GM12878 (cell line): Measurements from ENCODE around the gene ATP1A1. TPM values are rescaled to one million over a fixed set of nuclear protein-coding genes. Genes with fewer than 3 reads are reported as not detected.

Experiments used
- ATAC-seq: fragments of 200-7000 bp; cut with Tn5 transposase; 3 replicates; pipeline ENCODE4 v1.9.1; 2020; ENCODE audit warnings: mild to moderate bottlenecking, moderate library complexity
- BruUV-seq: library from RNA; stranded (reverse); fragments of 400-500 nt; replicated peaks from 2 replicates; lab custom pipeline; 2021; lab: Mats Ljungman, UMichigan
- CTCF ChIA-PET: fragments of 300-600 bp; sonication (Branson Sonifier 250); formaldehyde crosslinking; extraction: SDS; loops from one replicate; lab custom pipeline; 2021; ENCODE audit warnings: inconsistent platforms; lab: Yijun Ruan, JAX
- POLR2A ChIA-PET: fragments of 350-600 bp; formaldehyde crosslinking; extraction: SDS; loops from one replicate; lab custom pipeline; 2021; ENCODE audit warnings: inconsistent platforms; lab: Charles Lee
- RAD21 ChIA-PET: fragments of 300-600 bp; sonication (Branson Sonifier 250); formaldehyde crosslinking; loops from one replicate; lab custom pipeline; 2023; ENCODE audit warnings: antibody characterized with exemption; ENCODE audit not compliant: unreplicated experiment; lab: Charles Lee
- SMC1A ChIA-PET: fragments of 300-600 bp; sonication (Branson Sonifier 250); formaldehyde crosslinking; loops from one replicate; lab custom pipeline; 2023; ENCODE audit not compliant: unreplicated experiment, uncharacterized antibody; lab: Charles Lee
- DNase-seq: peaks from one replicate; pipeline ENCODE4 v3.0.0-alpha.2; 2011; ENCODE audit warnings: low read depth, low spot score
- FAIRE-seq: peaks from 3 replicates; lab custom pipeline; 2011; peaks lifted over from hg19 to GRCh38; lab: Jason Lieb, UNC
- H2AFZ ChIP-seq: 2 replicates; pipeline ENCODE4 v1.6.0; 2011; ENCODE audit warnings: low read depth, low read length, control low read depth; ENCODE audit not compliant: control insufficient read depth
- H3K27ac ChIP-seq: 2 replicates; pipeline ENCODE4 v1.5.1; 2011; ENCODE audit warnings: control low read depth; ENCODE audit not compliant: control insufficient read depth, insufficient read depth
- H3K27me3 ChIP-seq, 2 experiments: replicated peaks in 1 of 2; 2 replicates each; pipeline versions ENCODE4 v1.6.0 to v1.6.1; 2011; ENCODE audit warnings: low read length in 1 of 2; ENCODE audit not compliant: control insufficient read depth in 2 of 2, insufficient read depth in 2 of 2
- H3K36me3 ChIP-seq, 2 experiments: 2 replicates each; pipeline ENCODE4 v1.5.1; 2011; ENCODE audit warnings: low read length in 1 of 2; ENCODE audit not compliant: control insufficient read depth in 2 of 2, insufficient read depth in 2 of 2
- H3K4me1 ChIP-seq: 2 replicates; pipeline ENCODE4 v1.6.1; 2011; ENCODE audit warnings: mild to moderate bottlenecking, low read length, moderate library complexity, mixed read lengths; ENCODE audit not compliant: control insufficient read depth, insufficient read depth
- H3K4me2 ChIP-seq: 2 replicates; pipeline ENCODE4 v1.6.0; 2011; ENCODE audit warnings: control low read depth; ENCODE audit not compliant: control insufficient read depth, insufficient read depth
- H3K4me3 ChIP-seq: fragments of 200-600 bp; sonication (generic); 2 replicates; pipeline ENCODE4 v1.5.1; 2016
- H3K79me2 ChIP-seq: 2 replicates; pipeline ENCODE4 v1.6.0; 2011; ENCODE audit warnings: low read length; ENCODE audit not compliant: control insufficient read depth, insufficient read depth
- H3K9ac ChIP-seq: 2 replicates; pipeline ENCODE4 v1.8.0; 2011; ENCODE audit warnings: low read length, control low read depth, mixed read lengths; ENCODE audit not compliant: control insufficient read depth, insufficient read depth
- H3K9me3 ChIP-seq: replicated peaks from 3 replicates; pipeline ENCODE4 v1.5.1; 2011; ENCODE audit warnings: mild to moderate bottlenecking, low read length; ENCODE audit not compliant: control insufficient read depth, insufficient read depth
- H4K20me1 ChIP-seq: 2 replicates; pipeline ENCODE4 v1.6.0; 2011; ENCODE audit not compliant: control insufficient read depth, insufficient read depth
- E2F4 ChIP-seq: IDR thresholded peaks from 2 replicates; pipeline ENCODE4 v1.6.1; 2012; ENCODE audit warnings: low read depth, low read length, improper control_type of control experiment
- IKZF2 ChIP-seq, 2 experiments: fragments of 450-650 bp; IDR thresholded peaks; 2 replicates each; pipeline ENCODE4 v1.6.1; 2017; ENCODE audit warnings: mild to moderate bottlenecking in 2 of 2, moderate library complexity in 2 of 2
- MLLT1 ChIP-seq: fragments of 450-650 bp; IDR thresholded peaks from 2 replicates; pipeline ENCODE4 v1.6.1; 2016; ENCODE audit warnings: mild to moderate bottlenecking
- TCF3 ChIP-seq: IDR thresholded peaks from 2 replicates; pipeline ENCODE4 v1.6.1; 2012; ENCODE audit warnings: low read depth, mild to moderate bottlenecking, low read length, borderline replicate concordance; ENCODE audit not compliant: insufficient read depth
- ZNF687 ChIP-seq: fragments of 450-650 bp; IDR thresholded peaks from 2 replicates; pipeline ENCODE4 v1.6.1; 2017; ENCODE audit warnings: mild to moderate bottlenecking, moderate library complexity
- WGBS: methylation state at CpG from one replicate; pipeline ENCODE4 v1.1.6; 2016; ENCODE audit warnings: low lambda C conversion rate; ENCODE audit not compliant: insufficient replicate concordance, insufficient coverage; ENCODE audit errors: missing lambda C conversion rate; 5-methylcytosine and 5-hydroxymethylcytosine counted together
- in situ Hi-C: fragments of 300-500 bp; cut with MboI; formaldehyde crosslinking; loops from 9 replicates; pipeline ENCODE4 v1.14.3; 2018; ENCODE audit warnings: mixed read lengths
- intact Hi-C: fragments of 100-400 bp; cut with micrococcal nuclease; formaldehyde crosslinking; loops from one replicate; pipeline ENCODE4 v1.14.2; 2022; ENCODE audit not compliant: unreplicated experiment
- polyA plus RNA-seq, 11 experiments: library from polyadenylated mRNA; depleted of rRNA in 4 of 11; unstranded in 6 of 11; stranded (reverse) in 5 of 11; fragments of >200 nt; fragmentation: Nextera tagmentation in 4 of 11; fragmentation: Illumina TruSeq in 1 of 11; extraction: Ambion mirVana in 4 of 11; extraction: Trizol in 1 of 11; gene quantifications; 1 replicate in 1 of 11; 2 replicates in 10 of 11; pipeline versions ENCODE4 v1.2.1 to v1.2.3, GENCODE V29; 2011 to 2016; ENCODE audit warnings: inconsistent platforms in 2 of 11, missing spikeins in 2 of 11, low read depth in 1 of 11
- total RNA-seq, 4 experiments: library from RNA; depleted of rRNA in 3 of 4; stranded (reverse); fragments of >200 nt in 3 of 4; fragmentation: Illumina TruSeq in 1 of 4; extraction: Trizol in 1 of 4; gene quantifications; 2 replicates each; pipeline versions ENCODE4 v1.2.1 to v1.2.3, GENCODE V29; 2013 to 2021

ATP1A1 gene
- total and polyA plus RNA-seq, 10 of the 15 experiments (the other 5 are each of a cell fraction or from before 2014, with no cell fraction given) = 113 to 566 (median 313) TPM

- TF ChIP-seq ZNF687 = peak; percentile 35; the same call in 1 of the 2 replicates
- TF ChIP-seq, all 136 proteins: peak for 11
Observed at GRCh38 chr1:116375887-116376728, 3.1 kb downstream of the ATP1A1 start (continued).

GRCh38 chr1:116376729-116377086 is 3.7 kb downstream of the ATP1A1 start:
- H3K9me3 ChIP-seq = no peaks in the 10 kb centered on the region
- H3K36me3 ChIP-seq = no peaks in the 10 kb centered on the region
- BruUV-seq = no TSS peak
- peak overlapping the region; percentile 95 for H3K4me3 ChIP-seq
- intact Hi-C loops = loop anchor here (5.0 kb wide), 3 partner anchors 149 to 686 kb away; partner anchors contain the start of gene TTF2
- DNase-seq = no peak
- SMC1A ChIA-PET = interaction anchor here (0.8 to 2.8 kb wide), 13 partner anchors 10 to 683 kb away, joined by 3 to 23 read pairs (median 4); partner anchors contain the start of gene TTF2
- H3K4me1 ChIP-seq = peaks cover 31% of the 10 kb centered on the region
- H4K20me1 ChIP-seq = no peaks in the 10 kb centered on the region
- CTCF ChIA-PET = interaction anchor here (0.8 to 3.9 kb wide), 6 partner anchors 19 to 238 kb away, joined by 3 to 18 read pairs (median 5); no protein-coding TSS in a partner anchor
- RAD21 ChIA-PET = interaction anchor here (0.6 to 5.4 kb wide), 14 partner anchors 7 to 684 kb away, joined by 3 to 30 read pairs (median 7); partner anchors contain the start of gene TTF2
- 0 out of 4 replicates have a peak, but pooled peaks cover 0 to 4% of the 10 kb centered on the region in 2 experiments for H3K27me3 ChIP-seq
- H2AFZ ChIP-seq = no peak overlapping the region
- H3K4me2 ChIP-seq = peak overlapping the region; percentile 89
- H3K9ac ChIP-seq = peak overlapping the region; percentile 76
- peak overlapping the region; percentile 96 for H3K27ac ChIP-seq
- in situ Hi-C loops = no loop called here
- no peak for FAIRE-seq
- no peak for ATAC-seq
- H3K79me2 ChIP-seq = peaks cover 86% of the 10 kb centered on the region
- POLR2A ChIA-PET = interaction anchor here (0.9 to 2.9 kb wide), 11 partner anchors 10 to 683 kb away, joined by 3 to 13 read pairs (median 5); partner anchors contain the start of genes MAB21L3 and TTF2
- TF ChIP-seq MLLT1 (peak; percentile 50; the same call in 1 of the 2 replicates), E2F4 (no peak), TCF3 (no peak), IKZF2 (IDR thresholded peaks at IDR 0.05) (0 out of 4 replicates have a peak, but pooled peaks of 1 of the 2 experiments have one; percentile 8)
- 0% methylated on average over 1 of the region's 1 CpG for WGBS
